Left lung (tissue), 10 donors: ENCODE results near the gene C15orf39. TPM values are rescaled to one million over a fixed set of nuclear protein-coding genes. Genes with fewer than 3 reads are reported as not detected.

Experiments used
- ATAC-seq: fragments of 200-7000 bp; cut with Tn5 transposase; one replicate; pipeline ENCODE4 v1.9.1; 2020; ENCODE audit warnings: moderate library complexity
- DNase-seq, 4 donors: peaks; one replicate each; pipeline ENCODE4 v3.0.0-alpha.2; 2013 to 2020
- H3K27ac ChIP-seq, 2 donors: fragments of 200-600 bp; sonication (generic) in 1 of 2; one replicate each; pipeline versions ENCODE4 v1.5.0 to v1.8.0; 2020 to 2021
- H3K27me3 ChIP-seq, 2 donors: fragments of 200-600 bp; sonication (generic) in 1 of 2; one replicate each; pipeline versions ENCODE4 v1.5.0 to v1.8.0; 2020 to 2021
- H3K36me3 ChIP-seq, 2 donors: fragments of 200-600 bp; sonication (generic) in 1 of 2; one replicate each; pipeline versions ENCODE4 v1.5.0 to v1.8.0; 2020 to 2021
- H3K4me1 ChIP-seq, 2 donors: fragments of 200-600 bp; one replicate each; pipeline ENCODE4 v1.8.0; 2021
- H3K4me3 ChIP-seq, 2 donors: fragments of 200-600 bp; sonication (generic) in 1 of 2; one replicate each; pipeline versions ENCODE4 v1.5.0 to v1.8.0; 2020 to 2021; ENCODE audit warnings: mild to moderate bottlenecking in 1 of 2
- H3K9me3 ChIP-seq, 2 donors: fragments of 200-600 bp; sonication (generic) in 1 of 2; one replicate each; pipeline versions ENCODE4 v1.5.0 to v1.8.0; 2020 to 2021
- CTCF ChIP-seq, 2 donors: fragments of 200-600 bp; sonication (generic) in 1 of 2; IDR thresholded peaks; one replicate each; pipeline versions ENCODE4 v1.5.0 to v1.8.0; 2021; ENCODE audit warnings: antibody characterized with exemption in 2 of 2
- intact Hi-C, 2 donors: fragments of 100-400 bp; cut with DNase I; formaldehyde crosslinking; loops; one replicate each; pipeline versions ENCODE4 v1.11.2 to v1.14.2; 2022
- polyA plus RNA-seq, 6 donors: library from polyadenylated mRNA; unstranded; fragments of 120-200 nt; gene quantifications; one replicate each; pipeline ENCODE4 v1.2.1, GENCODE V29; 2013; ENCODE audit not compliant: insufficient read length in 6 of 6
- total RNA-seq, 2 donors: library from RNA; stranded (reverse); fragmentation: NEBNext Ultra II Directional; extraction: Animal tissue kit (Norgen Biotek cat#: 25700); gene quantifications; one replicate each; pipeline ENCODE4 v1.2.1, GENCODE V29; 2021
- donor health status: DM: no; HTN: yes; CAD: no.
- donor health status: DM: no; HTN: no; CAD: no.

Gene C15orf39
- total and polyA plus RNA-seq, 8 donors, result 7.8 to 35.7 (median 13.9) TPM

- Histone ChIP-seq H3K4me1 (peaks cover 6 to 44% of the 10 kb centered on the region in 2 donors), H3K27ac (no peak overlapping the region), H3K4me3 (no peak overlapping the region), H3K36me3 (no peaks in the 10 kb centered on the region), H3K27me3 (no peaks in the 10 kb centered on the region), H3K9me3 (no peaks in the 10 kb centered on the region)
- DNase-seq (no peak), ATAC-seq (no peak)
- intact Hi-C loops, result no loop called here
- no peak for TF ChIP-seq CTCF (IDR thresholded peaks at IDR 0.05)
Observed at GRCh38 chr15:75172284-75172820, 29.3 kb upstream of the C15orf39 start.

DNA sequence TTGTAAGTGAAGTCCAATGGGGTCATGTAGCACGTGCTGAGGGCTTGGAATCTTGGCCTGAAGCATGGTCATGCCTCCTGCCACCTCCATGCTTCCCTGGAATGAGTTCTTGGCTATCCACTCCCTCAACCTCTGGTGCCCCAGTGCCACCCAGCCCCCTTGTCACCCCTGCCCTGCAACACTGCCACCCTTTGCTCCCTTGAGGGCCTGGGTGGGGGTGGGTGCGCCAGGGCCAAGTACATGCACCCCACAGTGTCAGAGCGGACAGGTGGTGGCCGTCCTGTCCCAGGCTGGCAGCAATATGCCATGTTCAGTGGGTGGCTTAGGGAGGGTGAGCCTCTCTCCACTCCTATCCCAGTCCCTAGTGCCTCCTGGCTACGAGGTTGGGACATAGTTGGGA is 27.6 kb upstream of the C15orf39 start:
- Histone ChIP-seq H3K4me3 (no peak overlapping the region), H3K36me3 (no peaks in the 10 kb centered on the region), H3K27me3 (peaks cover 0 to 17% of the 10 kb centered on the region in 2 donors), H3K4me1 (peaks cover 23 to 61% of the 10 kb centered on the region in 2 donors), H3K9me3 (no peaks in the 10 kb centered on the region), H3K27ac (no peak overlapping the region)
- no peak for DNase-seq
- no peak for ATAC-seq
- intact Hi-C loops, result no loop called here
- TF ChIP-seq CTCF (IDR thresholded peaks at IDR 0.05), result no peak

DNA sequence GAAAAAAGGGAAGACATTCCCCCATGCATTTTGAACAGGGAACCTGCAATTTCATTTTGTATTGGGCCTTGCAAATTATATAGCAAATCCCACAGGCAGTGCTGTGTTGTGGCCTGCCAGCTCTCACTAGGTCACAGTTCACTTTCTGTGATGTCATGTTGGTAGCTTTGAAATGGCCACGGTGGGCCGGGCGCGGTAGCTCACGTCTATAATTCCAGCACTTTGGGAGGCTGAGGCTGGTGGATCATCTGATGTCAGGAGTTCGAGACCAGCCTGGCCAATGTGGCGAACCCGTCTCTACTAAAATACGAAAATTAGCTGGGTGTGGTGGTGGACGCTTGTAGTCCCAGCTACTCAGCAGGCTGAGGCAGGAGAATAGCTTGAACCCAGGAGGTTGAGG is 27.0 kb upstream of the C15orf39 start:
- peaks cover 23 to 65% of the 10 kb centered on the region in 2 donors for H3K4me1 ChIP-seq
- H3K9me3 ChIP-seq, result no peaks in the 10 kb centered on the region
- no peaks in the 10 kb centered on the region for H3K36me3 ChIP-seq
- peaks cover 0 to 23% of the 10 kb centered on the region in 2 donors for H3K27me3 ChIP-seq
- H3K4me3 ChIP-seq, result no peak overlapping the region
- ATAC-seq, result no peak
- no peak overlapping the region for H3K27ac ChIP-seq
- no peak for DNase-seq
- TF ChIP-seq CTCF (IDR thresholded peaks at IDR 0.05), result no peak
- intact Hi-C loops, result no loop called here

DNA sequence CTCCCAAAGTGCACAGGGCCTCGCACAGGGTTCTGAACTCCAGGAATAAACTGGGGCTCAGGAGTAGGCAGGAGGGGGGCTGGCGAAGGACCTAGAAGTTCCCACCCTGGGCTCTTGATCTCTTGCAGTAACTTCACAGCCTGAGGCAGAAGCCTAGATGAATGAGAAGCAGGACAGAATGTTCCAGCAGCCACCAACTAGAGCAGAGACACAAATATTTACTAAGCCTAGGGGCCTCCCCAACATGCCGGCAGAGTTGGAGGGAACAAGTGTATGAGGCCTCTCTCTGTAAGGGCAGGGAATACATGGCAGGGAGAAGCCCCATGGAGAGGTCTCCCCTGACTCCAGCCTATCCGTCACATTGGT is 25.3 kb upstream of the C15orf39 start:
- H3K36me3 ChIP-seq, result no peaks in the 10 kb centered on the region
- DNase-seq (no peak), ATAC-seq (peak; percentile 50)
- H3K9me3 ChIP-seq, result no peaks in the 10 kb centered on the region
- intact Hi-C loops, result no loop called here
- peaks cover 0 to 31% of the 10 kb centered on the region in 2 donors for H3K27me3 ChIP-seq
- TF ChIP-seq CTCF (IDR thresholded peaks at IDR 0.05), result no peak
- H3K4me1 ChIP-seq, result peaks cover 23 to 52% of the 10 kb centered on the region in 2 donors
- H3K4me3 ChIP-seq, result no peak overlapping the region
- H3K27ac ChIP-seq, result peak overlapping the region; percentile 37 to 74

DNA sequence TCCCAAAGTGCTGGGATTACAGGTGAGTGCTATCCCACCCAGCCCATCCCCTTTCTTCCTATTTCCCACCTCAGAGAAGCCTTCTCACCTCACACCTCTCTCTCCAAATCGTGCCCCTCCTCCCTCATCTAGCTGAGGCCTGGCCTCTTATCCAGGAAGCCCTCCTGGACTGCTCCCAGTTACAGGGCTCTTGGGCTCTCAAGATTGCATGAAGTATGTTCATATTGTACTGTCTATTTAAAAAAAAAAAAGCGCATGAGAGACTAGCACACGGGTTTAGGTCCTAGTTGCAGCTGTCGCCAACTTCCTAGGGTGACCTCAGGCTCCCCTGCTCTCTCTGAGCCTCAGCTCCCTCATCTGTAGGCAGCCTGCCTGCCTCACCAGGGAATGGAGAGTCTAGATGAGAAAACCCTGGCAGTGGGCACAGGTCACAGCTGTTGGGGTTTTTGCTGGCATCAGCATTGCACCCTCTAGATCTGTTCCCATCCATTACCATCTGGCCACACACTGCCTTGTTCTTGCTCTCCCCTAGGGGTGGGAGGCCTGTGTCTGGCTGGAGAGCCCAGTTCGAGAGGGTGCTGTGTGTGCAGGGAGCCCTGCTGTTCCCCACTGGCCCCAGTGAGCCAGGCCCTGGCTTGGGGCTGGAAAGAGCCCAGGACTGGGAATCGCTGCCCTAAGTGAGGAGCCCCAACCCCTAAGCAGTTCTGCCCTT is 24.2 kb upstream of the C15orf39 start:
- no peaks in the 10 kb centered on the region for H3K36me3 ChIP-seq
- DNase-seq, result no peak
- intact Hi-C loops, result no loop called here
- no peaks in the 10 kb centered on the region for H3K9me3 ChIP-seq
- H3K4me1 ChIP-seq, result peaks cover 23 to 45% of the 10 kb centered on the region in 2 donors
- TF ChIP-seq CTCF (IDR thresholded peaks at IDR 0.05), result no peak
- H3K4me3 ChIP-seq, result no peak overlapping the region
- peak overlapping the region in 1 of 2 donors; percentile 39 for H3K27ac ChIP-seq
- peak; percentile 23 for ATAC-seq
- peaks cover 0 to 31% of the 10 kb centered on the region in 2 donors for H3K27me3 ChIP-seq
